Activated CD4-positive, CD25-positive, alpha-beta regulatory T cell treated with anti-CD3 and anti-CD28 coated beads, Interleukin-2, amount 50 U/mL, for 16 hours (primary cell): Measurements from ENCODE around the gene UBAP1.
"Not testable (repeated sequence)": the region's sequence is repeated elsewhere in the genome, so short reads cannot be mapped to it uniquely, and the experiment has no call there.

Experiments
- DNase-seq: peaks from one replicate; pipeline ENCODE4 v3.0.0-alpha.2; 2020; ENCODE audit warnings: low read depth, low spot score

UBAP1 gene

GRCh38 chr9:34262971-34263370 is 84.1 kb downstream of the UBAP1 start:
- DNase-seq: no peak

DNA sequence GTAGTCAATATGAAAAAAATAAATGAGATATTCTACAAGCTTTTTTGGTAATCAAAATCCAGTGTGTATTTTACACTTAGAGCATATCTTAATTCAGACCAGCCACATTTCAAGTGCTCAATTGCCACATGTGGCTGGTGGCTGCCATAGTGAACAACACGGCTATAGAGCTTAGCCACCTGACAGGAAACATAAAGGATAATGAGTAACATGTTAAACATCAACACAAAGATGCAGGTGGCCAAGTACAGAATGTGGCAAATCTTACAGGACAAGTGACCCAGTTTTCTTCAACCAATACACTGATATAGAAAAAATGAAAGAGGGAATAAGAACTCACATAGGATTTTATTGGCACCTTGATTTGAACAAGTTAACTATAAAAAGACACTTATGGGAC is 88.8 kb downstream of the UBAP1 start:
- DNase-seq: no peak

- DNase-seq: no peak
These were observed 92.6 kb downstream of the UBAP1 start for GRCh38 chr9:34271265-34272006.

- DNase-seq: no peak
These were observed 93.3 kb downstream of the UBAP1 start for GRCh38 chr9:34272101-34272541.

GRCh38 chr9:34273588-34273987 is 94.7 kb downstream of the UBAP1 start:
- DNase-seq: not testable (repeated sequence)

GRCh38 chr9:34275811-34276210 is 97.0 kb downstream of the UBAP1 start:
- no peak for DNase-seq

DNA sequence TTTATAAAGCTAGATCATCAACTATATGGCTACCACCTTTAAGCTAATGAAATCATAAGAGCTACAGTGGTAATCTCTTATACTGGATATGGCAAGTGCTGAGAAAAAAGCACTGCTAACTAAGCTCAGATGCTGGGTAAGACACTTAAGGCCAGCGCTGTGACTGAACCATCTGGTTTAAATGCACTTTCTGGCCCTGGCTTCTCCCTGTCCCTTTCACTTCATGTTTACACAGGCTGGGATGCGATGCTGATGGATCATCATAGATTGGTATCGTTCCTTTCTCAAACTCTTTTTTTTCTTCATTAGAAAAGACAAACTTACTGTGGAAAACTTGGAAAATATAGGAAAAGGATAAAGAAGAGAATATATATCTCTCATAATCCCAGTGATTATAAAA is 97.9 kb downstream of the UBAP1 start:
- no peak for DNase-seq

GRCh38 chr9:34279411-34279810 is 100.6 kb downstream of the UBAP1 start:
- no peak for DNase-seq

DNA sequence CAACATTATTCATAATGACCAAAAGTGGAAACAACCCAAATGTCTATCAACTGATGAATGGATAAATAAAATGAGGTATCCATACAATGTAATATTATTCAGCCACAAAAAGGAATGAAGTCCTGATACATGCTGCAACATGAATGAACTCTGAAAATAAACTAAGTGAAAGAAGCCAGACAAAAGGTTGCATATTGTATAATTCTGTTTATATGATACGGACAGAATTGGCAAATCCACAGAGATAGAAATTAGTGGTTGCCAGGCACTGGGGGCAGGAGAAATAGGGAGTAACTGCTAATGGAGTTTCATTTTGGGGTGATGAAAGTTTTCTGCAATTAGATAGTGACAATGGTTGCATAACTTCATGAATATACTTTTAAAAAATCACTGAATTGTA is 103.3 kb downstream of the UBAP1 start:
- DNase-seq: no peak

- DNase-seq: no peak
These were observed 110.3 kb downstream of the UBAP1 start for GRCh38 chr9:34289159-34289558.

DNA sequence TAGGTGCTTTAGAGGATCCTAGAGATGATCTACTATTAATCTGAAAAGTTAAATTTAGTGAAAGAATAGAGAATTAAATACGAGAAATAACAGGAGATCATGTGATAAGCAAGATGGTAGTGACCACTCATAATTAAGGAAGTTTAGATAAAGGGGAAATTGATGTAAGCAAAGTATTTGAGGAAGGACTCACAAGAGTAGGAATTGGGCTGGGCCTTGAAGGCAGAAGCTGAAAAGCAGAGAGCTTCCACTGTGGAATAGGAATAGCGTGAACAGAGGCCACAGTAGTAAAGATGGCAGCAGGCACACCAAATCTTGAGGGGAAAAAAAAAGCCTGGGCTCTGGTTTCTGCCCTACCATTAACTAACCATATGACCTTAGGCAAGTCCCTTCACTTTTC is 112.2 kb downstream of the UBAP1 start:
- DNase-seq: no peak

DNA sequence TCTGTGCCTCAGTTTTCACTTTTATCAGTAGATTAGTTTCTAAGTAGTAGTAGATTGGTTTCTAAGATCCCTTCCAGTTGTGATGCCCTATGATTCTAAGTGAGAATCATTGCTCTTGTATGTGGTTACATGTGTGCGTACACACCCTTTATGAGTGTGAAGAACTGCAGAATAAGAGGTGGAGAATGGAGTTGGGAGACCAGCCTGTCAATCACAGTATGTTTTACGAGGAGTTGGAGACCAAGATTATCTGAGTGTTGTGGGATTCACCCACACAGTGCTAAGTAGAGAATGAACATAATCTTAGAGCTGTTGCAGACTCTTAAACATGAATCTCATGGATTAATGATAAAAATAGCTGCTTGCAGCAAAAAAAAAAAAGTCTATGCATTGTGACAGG is 112.6 kb downstream of the UBAP1 start:
- DNase-seq: no peak

DNA sequence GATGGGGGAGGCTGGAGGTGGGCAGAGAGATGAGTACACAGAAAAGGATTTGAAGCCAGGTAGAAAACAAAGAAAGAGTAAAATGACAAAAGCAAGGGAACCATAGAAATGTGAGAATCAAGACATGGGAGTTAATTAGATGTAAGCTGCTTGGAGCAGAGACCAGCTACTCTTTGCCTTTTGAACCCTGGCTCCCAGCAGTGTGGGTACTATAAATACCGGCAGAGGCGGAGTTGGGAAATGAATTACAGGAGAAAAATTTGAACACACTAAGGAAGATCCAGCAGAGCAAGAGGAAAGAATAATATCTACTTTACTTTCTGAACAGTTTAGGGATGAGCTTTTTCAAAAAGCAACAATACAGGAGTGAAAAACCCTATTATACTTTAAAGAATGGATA is 113.7 kb downstream of the UBAP1 start:
- no peak for DNase-seq

- DNase-seq: not testable (repeated sequence)
These were observed 122.2 kb downstream of the UBAP1 start for GRCh38 chr9:34301064-34301463.
